Measurements from ENCODE around the gene LTB4R2. TPM values are rescaled to one million over a fixed set of nuclear protein-coding genes. Genes with fewer than 3 reads are reported as not detected.
A peak's percentile ranks its signal among the peaks of the same experiment; 100 is the strongest.

Gene LTB4R2
- total and polyA plus RNA-seq, 2 donors (not counting 3 experiments of a cell fraction or from before 2014, with no cell fraction given), result 5.5 to 13.1 TPM

DNA sequence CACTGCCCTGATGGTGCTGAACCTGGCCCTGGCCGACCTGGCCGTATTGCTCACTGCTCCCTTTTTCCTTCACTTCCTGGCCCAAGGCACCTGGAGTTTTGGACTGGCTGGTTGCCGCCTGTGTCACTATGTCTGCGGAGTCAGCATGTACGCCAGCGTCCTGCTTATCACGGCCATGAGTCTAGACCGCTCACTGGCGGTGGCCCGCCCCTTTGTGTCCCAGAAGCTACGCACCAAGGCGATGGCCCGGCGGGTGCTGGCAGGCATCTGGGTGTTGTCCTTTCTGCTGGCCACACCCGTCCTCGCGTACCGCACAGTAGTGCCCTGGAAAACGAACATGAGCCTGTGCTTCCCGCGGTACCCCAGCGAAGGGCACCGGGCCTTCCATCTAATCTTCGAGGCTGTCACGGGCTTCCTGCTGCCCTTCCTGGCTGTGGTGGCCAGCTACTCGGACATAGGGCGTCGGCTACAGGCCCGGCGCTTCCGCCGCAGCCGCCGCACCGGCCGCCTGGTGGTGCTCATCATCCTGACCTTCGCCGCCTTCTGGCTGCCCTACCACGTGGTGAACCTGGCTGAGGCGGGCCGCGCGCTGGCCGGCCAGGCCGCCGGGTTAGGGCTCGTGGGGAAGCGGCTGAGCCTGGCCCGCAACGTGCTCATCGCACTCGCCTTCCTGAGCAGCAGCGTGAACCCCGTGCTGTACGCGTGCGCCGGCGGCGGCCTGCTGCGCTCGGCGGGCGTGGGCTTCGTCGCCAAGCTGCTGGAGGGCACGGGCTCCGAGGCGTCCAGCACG lies 6.1 kb downstream of the LTB4R2 start:
- intact Hi-C loops (cut with micrococcal nuclease) (no loop called here), dilution Hi-C loops (cut with MboI; ENCODE audit: extremely low pct_ligation_motif_present, low sequenced_read_pairs) (no loop called here)
- H4K20me1 ChIP-seq (replicated peaks; ENCODE audit: control insufficient read depth, extremely low read depth, insufficient read depth, low read length), result no peaks in the 10 kb centered on the region
- DNase-seq (ENCODE audit: low read depth, low spot score), result peak; percentile 37
- H3K9me3 ChIP-seq (replicated peaks; ENCODE audit: control insufficient read depth, insufficient read depth, low read length), result no peaks in the 10 kb centered on the region
- TF ChIP-seq, protein P1, sequence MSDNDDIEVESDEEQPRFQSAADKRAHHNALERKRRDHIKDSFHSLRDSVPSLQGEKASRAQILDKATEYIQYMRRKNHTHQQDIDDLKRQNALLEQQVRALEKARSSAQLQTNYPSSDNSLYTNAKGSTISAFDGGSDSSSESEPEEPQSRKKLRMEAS (IDR thresholded peaks at IDR 0.05; ENCODE audit: insufficient read depth, insufficient read length), result peak; percentile 76
- TF ChIP-seq POLR2AphosphoS5 (IDR thresholded peaks at IDR 0.05; ENCODE audit: insufficient read depth, low read depth, low read length) (peak; percentile 53), GATA2 (IDR thresholded peaks at IDR 0.05; ENCODE audit: insufficient read depth, insufficient read length, low read depth, low read length) (peak; percentile 35), POLR2A (IDR thresholded peaks at IDR 0.05; ENCODE audit: low read depth, low read length) (no peak), FOS (IDR thresholded peaks at IDR 0.05; ENCODE audit: borderline replicate concordance, insufficient read depth, low read length) (no peak), JUN (IDR thresholded peaks at IDR 0.05; ENCODE audit: borderline replicate concordance, insufficient read depth, insufficient read length, low read depth) (no peak), EZH2 (IDR thresholded peaks at IDR 0.05; ENCODE audit: borderline replicate concordance, low read depth, low read length, severe bottlenecking) (no peak), MYC (IDR thresholded peaks at IDR 0.05; ENCODE audit: low read depth, low read length) (no peak)
- TF ChIP-seq, protein P2, sequence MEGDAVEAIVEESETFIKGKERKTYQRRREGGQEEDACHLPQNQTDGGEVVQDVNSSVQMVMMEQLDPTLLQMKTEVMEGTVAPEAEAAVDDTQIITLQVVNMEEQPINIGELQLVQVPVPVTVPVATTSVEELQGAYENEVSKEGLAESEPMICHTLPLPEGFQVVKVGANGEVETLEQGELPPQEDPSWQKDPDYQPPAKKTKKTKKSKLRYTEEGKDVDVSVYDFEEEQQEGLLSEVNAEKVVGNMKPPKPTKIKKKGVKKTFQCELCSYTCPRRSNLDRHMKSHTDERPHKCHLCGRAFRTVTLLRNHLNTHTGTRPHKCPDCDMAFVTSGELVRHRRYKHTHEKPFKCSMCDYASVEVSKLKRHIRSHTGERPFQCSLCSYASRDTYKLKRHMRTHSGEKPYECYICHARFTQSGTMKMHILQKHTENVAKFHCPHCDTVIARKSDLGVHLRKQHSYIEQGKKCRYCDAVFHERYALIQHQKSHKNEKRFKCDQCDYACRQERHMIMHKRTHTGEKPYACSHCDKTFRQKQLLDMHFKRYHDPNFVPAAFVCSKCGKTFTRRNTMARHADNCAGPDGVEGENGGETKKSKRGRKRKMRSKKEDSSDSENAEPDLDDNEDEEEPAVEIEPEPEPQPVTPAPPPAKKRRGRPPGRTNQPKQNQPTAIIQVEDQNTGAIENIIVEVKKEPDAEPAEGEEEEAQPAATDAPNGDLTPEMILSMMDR (IDR thresholded peaks at IDR 0.05; ENCODE audit: extremely low read depth in 1 of 2, insufficient read depth in 1 of 2, low read depth in 1 of 2, low read length in 2 of 2), result peak; percentile 13 to 44
- peak overlapping the region; percentile 65 for H2AFZ ChIP-seq (ENCODE audit: low read depth, low read length)
- H3K9ac ChIP-seq (replicated peaks; ENCODE audit: extremely low read depth, insufficient read depth, low read length), result no peak overlapping the region
- ChIA-PET CTCF (interaction anchor here (1.0 to 1.7 kb wide), 5 partner anchors 8 to 120 kb away, joined by 4 to 9 read pairs (median 5); partner anchors contain the start of gene CIDEB), POLR2A (no interaction called here)
- no TSS peak for BruUV-seq (replicated peaks)
- no peak for FAIRE-seq
- H3K4me2 ChIP-seq (ENCODE audit: insufficient read depth, low read length), result no peak overlapping the region
- H3K79me2 ChIP-seq (ENCODE audit: control insufficient read depth, insufficient read depth, low read length), result no peaks in the 10 kb centered on the region
- no peaks in the 10 kb centered on the region for H3K27me3 ChIP-seq (ENCODE audit: control insufficient read depth in 2 of 2, insufficient read depth in 2 of 2, low read length in 2 of 2)
- peaks cover 0 to 1% of the 10 kb centered on the region in 2 experiments for H3K36me3 ChIP-seq (ENCODE audit: control insufficient read depth in 2 of 2, extremely low read depth in 1 of 2, insufficient read depth in 2 of 2, low read length in 2 of 2)
- H3K4me1 ChIP-seq (ENCODE audit: control insufficient read depth, extremely low read depth, insufficient read depth, low read length), result peaks cover 66% of the 10 kb centered on the region
- no peak overlapping the region for H3K4me3 ChIP-seq (replicated peaks in 1 of 3; ENCODE audit: insufficient read depth in 1 of 3, low read depth in 1 of 3, low read length in 3 of 3)
- H3K9me1 ChIP-seq (replicated peaks; ENCODE audit: control insufficient read depth, extremely low read depth, insufficient read depth, low read length), result no peaks in the 10 kb centered on the region
- no peak overlapping the region for H3K27ac ChIP-seq (ENCODE audit: insufficient read depth, low read depth, low read length)

Data from endothelial cell of umbilical vein (primary cell).